ENCODE data around the gene GPR183. TPM values are rescaled to one million over a fixed set of nuclear protein-coding genes. Genes with fewer than 3 reads are reported as not detected.

GPR183 gene
- polyA plus RNA-seq, 4 donors = 2.5 to 8.2 (median 2.7) TPM

- DNase-seq (ENCODE audit: low read depth in 4 of 4, low spot score in 3 of 4) = no peak
Observed at GRCh38 chr13:99339736-99340397, 32.7 kb upstream of the GPR183 start.

DNA sequence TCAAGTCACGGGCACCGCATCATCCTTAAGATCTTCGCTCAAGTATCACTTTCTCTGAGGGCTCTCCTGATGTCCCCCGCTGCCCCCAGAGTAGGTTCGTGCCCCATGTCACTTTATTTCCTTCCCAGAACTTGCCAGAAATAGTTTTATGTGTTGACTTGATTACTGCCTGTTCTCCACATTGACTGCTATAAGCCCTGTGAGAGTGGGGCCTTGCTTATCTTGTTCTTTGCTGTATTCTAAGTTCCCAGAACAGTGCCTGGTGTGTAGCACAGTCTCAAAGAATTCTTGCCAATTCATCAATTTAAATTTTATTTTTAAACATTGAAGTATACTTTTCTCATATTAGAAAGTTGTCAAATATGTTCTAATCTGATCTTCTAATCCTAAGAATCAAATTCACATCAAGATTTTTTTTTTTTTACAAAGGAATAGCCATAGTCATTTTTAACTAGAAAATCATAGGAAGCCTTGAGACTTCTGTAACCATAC lies 32.1 kb upstream of the GPR183 start:
- DNase-seq (ENCODE audit: low read depth in 4 of 4, low spot score in 3 of 4) = no peak

DNA sequence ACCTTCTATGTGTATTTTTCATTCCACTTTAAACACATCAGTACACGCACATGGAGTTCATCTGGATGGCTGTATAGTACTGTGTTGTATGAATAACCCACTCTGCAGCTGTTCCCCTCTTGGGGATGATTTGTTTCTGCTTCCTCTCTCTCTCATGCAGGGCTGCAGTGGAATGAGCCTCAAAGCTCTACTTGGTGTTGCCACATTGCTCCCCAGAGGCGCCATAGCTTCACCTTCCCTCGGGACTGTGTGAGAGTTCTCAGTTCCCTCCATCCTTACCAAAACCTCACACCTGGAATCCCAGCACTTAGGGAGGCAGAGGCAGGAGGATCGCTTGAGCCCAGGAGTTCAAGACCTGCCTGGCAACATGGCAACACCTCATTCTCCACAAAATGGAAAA lies 28.4 kb upstream of the GPR183 start:
- no peak for DNase-seq (ENCODE audit: low read depth in 4 of 4, low spot score in 3 of 4)

DNA sequence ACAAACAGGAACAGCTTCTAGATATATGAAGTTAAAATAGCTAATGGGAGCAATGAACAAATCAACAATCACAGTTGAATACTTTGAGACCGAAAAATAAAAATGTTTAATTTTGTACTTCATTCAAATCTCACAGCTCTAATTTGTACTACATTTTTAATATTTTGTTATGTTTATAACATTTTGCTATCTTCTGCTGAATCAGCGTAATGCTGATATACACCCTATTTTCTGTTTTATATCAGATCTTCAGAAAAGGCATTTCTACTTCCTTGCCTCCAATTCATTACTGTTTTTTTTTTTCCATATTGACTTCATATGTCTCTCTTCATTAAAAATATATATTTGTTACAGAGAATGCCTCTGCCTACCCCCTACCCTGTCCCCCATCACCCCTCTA lies 27.9 kb upstream of the GPR183 start:
- DNase-seq (ENCODE audit: low read depth in 4 of 4, low spot score in 3 of 4) = no peak

DNA sequence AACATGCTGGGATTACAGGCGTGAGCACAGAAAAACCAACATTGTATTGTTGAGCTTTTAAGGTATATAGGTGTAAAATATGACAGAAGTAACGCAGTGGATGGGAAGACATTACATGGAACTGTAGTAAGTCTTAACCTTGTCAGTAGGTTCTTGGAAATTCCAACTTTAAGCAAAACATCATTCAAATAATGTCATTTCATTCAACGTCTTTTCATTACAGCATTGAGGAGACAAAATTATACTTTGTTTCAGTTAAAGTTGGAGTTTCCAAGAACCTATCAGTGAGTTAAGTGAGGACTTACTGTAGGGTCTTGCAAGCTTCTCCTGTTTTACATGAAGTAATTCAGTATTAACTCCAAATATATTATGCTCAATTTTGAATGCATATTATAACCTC lies 27.0 kb upstream of the GPR183 start:
- no peak for DNase-seq (ENCODE audit: low read depth in 4 of 4, low spot score in 3 of 4)

- no peak for DNase-seq (ENCODE audit: low read depth in 4 of 4, low spot score in 3 of 4)
Observed at GRCh38 chr13:99332456-99332855, 25.3 kb upstream of the GPR183 start.

DNA sequence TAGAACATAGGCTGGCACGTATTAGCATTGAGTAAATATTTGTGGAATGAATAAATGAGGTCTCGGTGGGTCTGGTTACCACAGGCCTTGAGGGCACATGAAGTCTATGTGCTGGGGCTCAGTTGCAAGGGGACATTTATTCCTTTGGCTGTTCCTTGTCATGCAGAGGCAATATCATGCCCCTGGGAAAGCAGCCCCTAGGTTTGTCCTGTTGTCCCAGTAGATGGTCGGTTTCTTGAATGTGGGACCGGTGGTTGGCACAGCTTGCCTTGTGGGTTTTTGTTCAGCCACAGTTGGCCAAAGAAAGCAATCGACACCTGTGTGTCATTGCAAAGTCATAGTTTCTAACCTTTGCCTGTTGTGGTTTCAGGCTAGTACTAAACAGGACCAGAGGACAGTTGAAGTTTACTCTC lies 24.7 kb upstream of the GPR183 start:
- DNase-seq (ENCODE audit: low read depth in 4 of 4, low spot score in 3 of 4) = no peak

DNA sequence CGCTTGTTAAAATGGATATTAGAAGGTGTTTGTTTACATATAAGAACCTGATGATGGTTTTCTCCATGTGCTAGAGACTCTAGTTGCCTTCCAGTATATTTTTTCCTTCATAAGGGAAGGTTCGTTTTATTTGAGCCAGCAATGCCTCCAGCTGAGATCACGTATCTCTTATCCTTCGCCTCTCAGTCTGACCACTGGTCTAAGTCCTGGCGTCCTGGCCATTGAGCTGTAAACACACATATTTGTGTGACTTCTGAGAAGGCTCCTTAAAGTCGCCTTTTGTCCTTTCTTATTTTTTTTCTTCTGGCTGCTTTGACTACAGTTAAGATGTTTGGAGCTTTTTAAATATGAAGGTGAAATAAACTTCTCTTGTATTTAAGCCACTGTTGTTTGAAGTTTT lies 23.7 kb upstream of the GPR183 start:
- no peak for DNase-seq (ENCODE audit: low read depth in 4 of 4, low spot score in 3 of 4)

DNA sequence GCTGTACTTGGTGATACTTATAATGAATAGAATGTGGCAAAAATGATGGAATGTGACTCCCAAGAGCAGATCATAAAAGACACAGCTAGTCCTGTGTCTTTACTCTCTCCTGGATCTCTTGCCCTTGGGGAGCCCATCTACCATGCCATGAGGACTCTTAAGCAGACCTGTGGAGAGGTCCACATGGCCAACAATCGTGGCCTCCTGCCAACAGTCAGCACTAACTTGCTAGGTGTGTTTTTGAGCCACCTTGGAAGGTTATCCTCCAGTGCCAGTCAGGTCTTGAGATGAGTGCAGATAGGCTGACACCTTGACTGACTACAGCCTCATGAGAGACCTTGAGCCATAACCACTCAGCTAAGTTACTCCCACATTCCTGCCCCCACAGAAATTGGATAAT lies 22.3 kb upstream of the GPR183 start:
- DNase-seq (ENCODE audit: low read depth in 4 of 4, low spot score in 3 of 4) = no peak

- no peak for DNase-seq (ENCODE audit: low read depth in 4 of 4, low spot score in 3 of 4)
Observed at GRCh38 chr13:99327761-99328160, 20.6 kb upstream of the GPR183 start.

DNA sequence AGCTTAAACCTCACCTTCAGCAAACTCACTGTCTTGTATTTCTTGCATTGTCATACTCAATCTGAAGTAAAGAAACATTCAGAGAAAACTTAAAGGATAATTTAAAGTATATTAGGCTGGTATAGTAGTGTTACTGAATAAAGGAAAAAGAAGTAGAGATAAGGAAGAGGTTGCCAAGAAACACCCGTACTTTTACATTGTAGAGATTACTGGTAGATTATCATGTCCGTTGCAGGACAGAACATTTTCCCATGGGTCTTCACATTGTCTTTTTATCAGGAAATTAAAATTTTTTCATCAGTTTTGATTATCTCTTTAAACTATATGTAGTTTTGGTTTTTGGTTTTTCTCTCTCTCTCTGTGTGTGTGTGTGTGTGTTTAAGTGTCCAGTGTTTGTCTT lies 19.9 kb upstream of the GPR183 start:
- DNase-seq (ENCODE audit: low read depth in 4 of 4, low spot score in 3 of 4) = no peak

GRCh38 chr13:99326012-99326411 lies 18.8 kb upstream of the GPR183 start:
- no peak for DNase-seq (ENCODE audit: low read depth in 4 of 4, low spot score in 3 of 4)

DNA sequence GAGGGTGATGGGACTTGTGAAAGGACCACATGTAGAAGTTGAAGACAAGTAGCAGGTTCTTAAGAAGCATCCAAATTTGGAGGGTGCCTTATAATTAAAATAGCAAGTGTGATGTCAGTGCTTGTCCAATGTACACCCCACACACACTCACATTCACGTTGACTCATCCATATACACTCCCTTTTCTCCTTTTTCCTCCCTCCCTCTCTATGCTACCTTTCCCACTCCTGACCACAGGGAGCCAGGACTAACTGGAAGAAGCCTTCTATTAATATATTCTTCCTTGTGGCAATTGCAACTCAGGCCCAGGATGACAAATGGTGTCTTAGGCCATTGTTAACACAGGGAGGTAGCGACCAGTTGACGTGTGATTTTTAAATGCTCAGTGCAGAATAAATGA lies 16.3 kb upstream of the GPR183 start:
- no peak for DNase-seq (ENCODE audit: low read depth in 4 of 4, low spot score in 3 of 4)

- DNase-seq (ENCODE audit: low read depth in 4 of 4, low spot score in 3 of 4) = no peak
Observed at GRCh38 chr13:99322297-99323103, 15.3 kb upstream of the GPR183 start.

GRCh38 chr13:99321709-99322108 lies 14.5 kb upstream of the GPR183 start:
- DNase-seq (ENCODE audit: low read depth in 4 of 4, low spot score in 3 of 4) = no peak

DNA sequence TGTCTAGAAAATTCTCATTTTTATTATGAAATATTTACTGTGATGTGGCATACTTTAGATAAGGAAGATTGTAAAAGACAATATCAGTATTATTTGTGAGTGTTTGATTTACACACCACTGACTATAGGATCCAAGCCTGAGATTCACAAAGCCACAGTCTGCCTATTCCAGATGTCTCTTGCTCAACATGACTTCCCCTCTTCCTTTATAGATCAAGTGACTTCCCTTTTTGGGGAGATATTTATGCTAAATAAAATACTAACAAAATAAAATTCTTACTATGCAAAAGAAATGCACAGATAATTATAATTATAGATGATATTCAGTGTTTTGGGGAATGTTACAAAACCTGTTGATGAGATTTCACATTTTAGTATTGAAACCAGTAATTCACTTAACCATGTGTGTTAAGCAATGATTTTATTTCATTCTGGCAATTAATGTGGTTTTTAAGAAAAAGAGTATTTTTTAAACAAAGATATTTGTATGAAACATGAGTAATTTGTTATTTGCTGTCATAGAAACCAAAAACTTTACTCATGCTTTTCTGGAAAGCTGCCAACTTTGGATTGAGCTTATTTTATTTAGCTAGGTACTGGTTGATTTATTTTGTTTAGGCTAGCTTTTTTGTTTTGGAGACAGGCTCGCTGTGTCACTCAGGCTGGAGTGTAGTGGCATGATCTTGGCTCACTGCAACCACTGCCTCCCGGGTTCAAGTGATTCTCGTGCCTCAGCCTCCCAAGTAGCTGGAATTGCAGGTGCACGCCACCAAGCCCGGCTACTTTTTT lies 13.7 kb upstream of the GPR183 start:
- DNase-seq (ENCODE audit: low read depth in 4 of 4, low spot score in 3 of 4) = no peak

DNA sequence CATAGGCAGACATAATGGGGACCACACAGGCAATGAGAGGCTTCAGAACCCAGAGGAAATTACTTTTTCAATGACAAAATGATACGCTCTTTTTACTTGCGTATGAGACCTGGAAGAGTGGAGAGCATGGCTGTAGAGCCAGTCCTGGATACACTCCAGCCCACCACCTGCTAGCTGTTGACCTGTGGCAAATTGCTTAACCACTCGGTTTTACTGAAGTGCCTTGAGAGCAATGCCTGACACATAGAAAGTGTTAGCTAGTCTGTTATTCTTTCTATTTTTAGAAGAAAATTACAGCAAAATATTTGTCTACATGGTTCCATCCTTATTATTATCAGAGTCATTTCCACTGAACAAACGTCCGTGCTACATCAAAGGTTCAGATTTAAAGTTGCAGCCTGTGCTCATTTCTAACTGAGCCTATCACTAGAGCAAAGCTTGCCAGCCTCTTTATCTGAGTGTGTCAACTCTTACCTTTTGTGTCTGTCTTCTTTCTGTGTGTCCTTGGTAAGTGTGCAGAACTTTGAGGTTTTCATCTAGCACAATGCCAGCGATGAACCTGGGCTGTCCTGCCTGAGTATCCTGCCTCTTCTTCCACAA lies 9.6 kb upstream of the GPR183 start:
- no peak for DNase-seq (ENCODE audit: low read depth in 4 of 4, low spot score in 3 of 4)

DNA sequence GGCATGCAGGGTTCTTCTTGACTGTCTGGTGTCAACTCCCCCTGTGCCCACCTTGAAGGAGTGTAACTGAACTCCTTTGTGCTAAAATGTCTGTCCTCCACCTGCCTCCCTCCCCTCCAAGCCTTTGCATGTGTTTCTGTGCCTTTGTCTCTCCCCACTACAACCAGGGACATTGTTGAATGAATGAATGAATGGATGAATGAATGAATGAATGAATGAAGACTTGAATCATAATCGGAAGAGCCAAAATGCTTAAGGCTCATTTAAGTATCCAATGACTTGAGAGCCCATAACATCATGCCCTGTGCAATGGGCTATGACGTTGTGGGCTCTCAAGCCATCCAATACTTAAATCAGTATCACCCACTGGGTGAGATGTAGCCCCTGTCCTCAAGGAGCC lies 9.0 kb upstream of the GPR183 start:
- DNase-seq (ENCODE audit: low read depth in 4 of 4, low spot score in 3 of 4) = no peak

DNA sequence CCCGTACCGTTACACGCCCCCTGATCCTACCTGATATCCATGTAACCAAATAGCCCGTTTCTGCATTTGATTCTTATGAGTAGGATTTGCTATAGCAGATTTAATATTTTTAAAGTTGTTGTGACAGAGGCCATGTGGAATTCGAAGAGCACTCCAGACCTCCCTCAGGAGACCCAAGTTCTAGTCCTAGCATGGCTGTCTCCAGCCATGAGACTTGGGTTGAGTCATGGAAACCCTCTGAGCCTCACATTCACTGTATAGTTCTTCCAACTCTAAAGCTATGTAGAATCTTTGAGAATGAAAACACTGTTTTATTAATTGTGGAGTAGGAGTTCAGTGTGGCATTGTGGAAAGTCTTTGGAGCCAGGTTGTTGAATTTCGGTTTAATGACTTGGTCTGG lies 8.0 kb upstream of the GPR183 start:
- no peak for DNase-seq (ENCODE audit: low read depth in 4 of 4, low spot score in 3 of 4)

DNA sequence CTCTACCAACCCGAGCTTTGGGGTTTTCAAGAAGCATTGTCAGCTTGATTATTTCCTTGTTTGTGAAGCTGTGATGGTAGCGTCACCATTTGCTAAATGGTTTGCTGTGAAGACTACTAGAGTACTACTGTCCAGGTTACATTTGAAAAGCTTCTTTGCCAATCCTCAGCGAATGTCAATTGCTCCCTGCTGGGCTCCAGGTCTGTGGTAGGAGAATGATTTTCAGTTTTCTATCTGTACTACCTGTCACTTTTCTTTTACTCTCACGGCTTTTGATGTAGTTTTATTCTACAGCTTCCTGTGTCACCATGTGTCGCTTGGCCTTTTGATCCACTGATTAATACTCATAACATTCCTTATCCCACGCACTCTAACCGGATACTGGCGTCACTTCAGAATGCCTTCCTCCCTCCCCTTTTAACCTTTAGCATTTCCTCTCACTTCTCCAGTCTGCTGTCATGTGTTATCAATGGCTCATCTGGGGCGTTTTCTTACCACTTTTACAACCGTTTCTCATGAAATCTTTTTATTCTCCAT lies 7.5 kb upstream of the GPR183 start:
- no peak for DNase-seq (ENCODE audit: low read depth in 4 of 4, low spot score in 3 of 4)

GRCh38 chr13:99313941-99314340 lies 6.7 kb upstream of the GPR183 start:
- no peak for DNase-seq (ENCODE audit: low read depth in 4 of 4, low spot score in 3 of 4)
